Mammary epithelial cell (primary cell): ENCODE data around the gene CHCHD5.
"Not testable (repeated sequence)": the region's sequence is repeated elsewhere in the genome, so short reads cannot be mapped to it uniquely, and the experiment has no call there.

Experiments used
- CTCF ChIP-seq, 2 donors: IDR thresholded peaks in 1 of 2; conservative IDR thresholded peaks in 1 of 2; 2 replicates each; pipeline ENCODE4 v1.5.1; 2011 to 2012; ENCODE audit warnings: inconsistent platforms in 2 of 2, low read length in 2 of 2, mild to moderate bottlenecking in 2 of 2, control low read depth in 1 of 2, low read depth in 1 of 2; ENCODE audit not compliant: insufficient read depth in 1 of 2; ENCODE audit errors: extremely low read depth in 1 of 2
- EZH2 ChIP-seq: IDR thresholded peaks from 2 replicates; pipeline ENCODE4 v1.6.1; 2012; ENCODE audit warnings: low read length, inconsistent platforms, borderline replicate concordance

GRCh38 chr2:112536665-112537064, 47.7 kb upstream of the CHCHD5 start:
- not testable (repeated sequence) for TF ChIP-seq CTCF (conservative IDR thresholded peaks at IDR 0.05 in 1 of 2, IDR thresholded peaks at IDR 0.05 in 1 of 2; ENCODE audit: extremely low read depth in 1 of 2, insufficient read depth in 1 of 2, low read depth in 1 of 2, low read length in 2 of 2); EZH2
